K562 (cell line): ENCODE measurements around the gene DRAXIN. TPM values are rescaled to one million over a fixed set of nuclear protein-coding genes. Genes with fewer than 3 reads are reported as not detected.

ENCODE experiments used
- ATAC-seq: fragments of 200-7000 bp; cut with Tn5 transposase; 3 replicates; pipeline ENCODE4 v1.9.1; 2020; ENCODE audit warnings: moderate library complexity
- BruUV-seq: library from RNA; stranded (reverse); fragments of 400-500 nt; replicated peaks from 2 replicates; lab custom pipeline; 2021; lab: Mats Ljungman, UMichigan
- CTCF ChIA-PET: fragments of 300-600 bp; formaldehyde crosslinking; extraction: SDS; loops from one replicate; lab custom pipeline; 2021; ENCODE audit warnings: low intra/inter-chr PET ratio; lab: Yijun Ruan, JAX
- POLR2A ChIA-PET: fragments of 300-600, 350-650 bp; sonication (Branson Sonifier 250); formaldehyde crosslinking; extraction: SDS; loops from one replicate; lab custom pipeline; 2021; ENCODE audit warnings: antibody characterized with exemption, inconsistent platforms; lab: Yijun Ruan, JAX
- DNase-seq, 4 experiments: peaks; one replicate each; pipeline versions ENCODE4 v3.0.0 to v3.0.0-alpha.2; 2011 to 2018; ENCODE audit warnings: low spot score in 3 of 4, mixed read lengths in 3 of 4; ENCODE audit errors: extremely low read depth in 1 of 4
- FAIRE-seq: peaks from 2 replicates; lab custom pipeline; 2011; peaks lifted over from hg19 to GRCh38; lab: Jason Lieb, UNC
- H2AFZ ChIP-seq: 2 replicates; pipeline ENCODE4 v1.6.0; 2011; ENCODE audit warnings: low read depth, low read length, control low read depth, inconsistent platforms
- H3K27ac ChIP-seq: fragments of 200-600 bp; 3 replicates; pipeline ENCODE4 v1.8.0; 2011; ENCODE audit warnings: low read depth, mild to moderate bottlenecking, control low read depth, inconsistent platforms, low read length, moderate library complexity, mixed read lengths; ENCODE audit errors: extremely low read depth
- H3K27me3 ChIP-seq, 2 experiments: fragments of 300-600 bp in 1 of 2; 2 replicates in 1 of 2; 3 replicates in 1 of 2; pipeline versions ENCODE4 v1.6.0 to v1.8.0; 2011; ENCODE audit warnings: inconsistent platforms in 2 of 2, low read length in 2 of 2, mild to moderate bottlenecking in 1 of 2, mixed read lengths in 1 of 2, moderate library complexity in 1 of 2; ENCODE audit not compliant: control insufficient read depth in 2 of 2, insufficient read depth in 2 of 2
- H3K36me3 ChIP-seq: fragments of 300-600 bp; 3 replicates; pipeline ENCODE4 v1.8.0; 2011; ENCODE audit warnings: mild to moderate bottlenecking, low read length, inconsistent platforms; ENCODE audit not compliant: control insufficient read depth, insufficient read depth
- H3K4me1 ChIP-seq, 2 experiments: fragments of 200-600 bp in 1 of 2; replicated peaks in 1 of 2; 2 replicates in 1 of 2; 3 replicates in 1 of 2; pipeline versions ENCODE4 v1.5.1 to v1.8.0; 2011; ENCODE audit warnings: inconsistent platforms in 2 of 2, low read length in 2 of 2, mild to moderate bottlenecking in 1 of 2, mixed read lengths in 1 of 2, moderate library complexity in 1 of 2; ENCODE audit not compliant: control insufficient read depth in 2 of 2, insufficient read depth in 2 of 2
- H3K4me2 ChIP-seq: 2 replicates; pipeline ENCODE4 v1.6.1; 2011; ENCODE audit warnings: low read length, control low read depth, inconsistent platforms, mixed read lengths; ENCODE audit not compliant: insufficient read depth
- H3K4me3 ChIP-seq: fragments of 200-600 bp; sonication (generic), shearing (Covaris generic); 2 replicates; pipeline ENCODE4 v1.5.1; 2016; ENCODE audit warnings: control low read depth, inconsistent platforms
- H3K79me2 ChIP-seq: fragments of 200-600 bp; 3 replicates; pipeline ENCODE4 v1.8.0; 2011; ENCODE audit warnings: low read length, inconsistent platforms; ENCODE audit not compliant: control insufficient read depth, insufficient read depth
- H3K9ac ChIP-seq, 2 experiments: 2 replicates each; pipeline versions ENCODE4 v1.6.0 to v1.6.1; 2011; ENCODE audit warnings: low read depth in 2 of 2, low read length in 2 of 2, control low read depth in 1 of 2, inconsistent platforms in 1 of 2, mild to moderate bottlenecking in 1 of 2, mixed read lengths in 1 of 2; ENCODE audit not compliant: insufficient read depth in 1 of 2
- H3K9me1 ChIP-seq: one replicate; pipeline ENCODE4 v1.6.0; 2011; ENCODE audit warnings: inconsistent platforms, mild to moderate bottlenecking, low read length, moderate library complexity; ENCODE audit not compliant: control insufficient read depth, insufficient read depth
- H3K9me3 ChIP-seq: replicated peaks from 2 replicates; pipeline ENCODE4 v1.5.1; 2011; ENCODE audit warnings: low read depth, low read length, inconsistent platforms; ENCODE audit not compliant: control insufficient read depth, insufficient read depth
- H4K20me1 ChIP-seq: replicated peaks from 2 replicates; pipeline ENCODE4 v1.6.1; 2011; ENCODE audit warnings: low read length, inconsistent platforms, mixed read lengths; ENCODE audit not compliant: control insufficient read depth, insufficient read depth
- BDP1 ChIP-seq: IDR thresholded peaks from 3 replicates; pipeline ENCODE4 v1.6.1; 2011; ENCODE audit not compliant: insufficient read length, insufficient read depth
- CTBP1 ChIP-seq: fragments of 450-650 bp; IDR thresholded peaks from 2 replicates; pipeline ENCODE4 v1.6.1; 2016; ENCODE audit warnings: borderline replicate concordance
- HDAC3 ChIP-seq: fragments of 450-650 bp; IDR thresholded peaks from 2 replicates; pipeline ENCODE4 v1.6.1; 2018; ENCODE audit warnings: borderline replicate concordance, mild to moderate bottlenecking, moderate library complexity; ENCODE audit not compliant: partially characterized antibody
- NCOA4 ChIP-seq: fragments of 450-650 bp; IDR thresholded peaks from 2 replicates; pipeline ENCODE4 v1.6.1; 2018; ENCODE audit warnings: mild to moderate bottlenecking; ENCODE audit not compliant: partially characterized antibody
- TEAD4 ChIP-seq, 2 experiments: sonication (generic) in 1 of 2; formaldehyde crosslinking in 1 of 2; IDR thresholded peaks; 2 replicates each; pipeline versions ENCODE4 v1.6.1 to v1.8.0; 2012 to 2022; ENCODE audit warnings: borderline replicate concordance in 1 of 2, inconsistent platforms in 1 of 2, low read length in 1 of 2, mild to moderate bottlenecking in 1 of 2, missing genetic modification reagents in 1 of 2
- XRCC3 ChIP-seq: fragments of 450-650 bp; IDR thresholded peaks from 2 replicates; pipeline ENCODE4 v1.6.1; 2017; ENCODE audit warnings: mild to moderate bottlenecking, moderate library complexity
- ZFX ChIP-seq: sonication (generic); formaldehyde crosslinking; IDR thresholded peaks from 2 replicates; pipeline ENCODE4 v1.8.0; 2022; ENCODE audit warnings: mild to moderate bottlenecking, missing genetic modification reagents, moderate library complexity
- ZNF318 ChIP-seq, 2 experiments: fragments of 450-650 bp; IDR thresholded peaks; 2 replicates each; pipeline ENCODE4 v1.6.1; 2016; ENCODE audit warnings: mild to moderate bottlenecking in 2 of 2, borderline replicate concordance in 1 of 2, low read depth in 1 of 2, moderate library complexity in 1 of 2
- ZNF699 ChIP-seq: fragments of 250-450 bp; sonication (Bioruptor Pico); IDR thresholded peaks from 2 replicates; pipeline ENCODE4 v1.8.0; 2021; ENCODE audit warnings: mild to moderate bottlenecking, moderate library complexity; ENCODE audit not compliant: insufficient replicate concordance
- WGBS: fragments of 100-300 bp; shearing (Covaris generic); methylation state at CpG from one replicate; pipeline ENCODE4 v1.1.6; 2016; ENCODE audit warnings: low coverage, mixed read lengths; ENCODE audit not compliant: insufficient coverage; ENCODE audit errors: missing lambda C conversion rate; 5-methylcytosine and 5-hydroxymethylcytosine counted together
- in situ Hi-C: fragments of 300-500 bp; cut with MboI; formaldehyde crosslinking; loops from 4 replicates; pipeline ENCODE4 v1.15.0; 2018; ENCODE audit warnings: inconsistent platforms, mixed read lengths
- intact Hi-C: fragments of 100-400 bp; cut with micrococcal nuclease; formaldehyde crosslinking; loops from 2 replicates; pipeline ENCODE4 v1.14.2; 2022
- polyA plus RNA-seq, 8 experiments: library from polyadenylated mRNA; depleted of rRNA in 4 of 8; stranded (reverse) in 5 of 8; unstranded in 3 of 8; fragments of >200 nt; fragmentation: Nextera tagmentation in 2 of 8; fragmentation: Illumina TruSeq in 1 of 8; extraction: Ambion mirVana in 2 of 8; extraction: Trizol in 1 of 8; gene quantifications; 2 replicates each; pipeline versions ENCODE4 v1.2.1 to v1.2.3, GENCODE V29; 2011 to 2014; ENCODE audit warnings: inconsistent platforms in 1 of 8, missing spikeins in 1 of 8
- total RNA-seq, 7 experiments: library from RNA; depleted of rRNA in 6 of 7; stranded (reverse); fragments of >200 nt in 6 of 7; fragmentation: Illumina TruSeq in 2 of 7; extraction: Trizol in 2 of 7; gene quantifications; 2 replicates each; pipeline versions ENCODE4 v1.2.1 to v1.2.3, GENCODE V29; 2011 to 2021; ENCODE audit warnings: low replicate concordance in 1 of 7
- TF ChIP-seq, protein P1 (sequence below): fragments of 250-450 bp; sonication (Bioruptor Pico); IDR thresholded peaks from 2 replicates; pipeline ENCODE4 v1.8.0; 2022; ENCODE audit warnings: moderate library complexity, mild to moderate bottlenecking, inconsistent platforms

Gene DRAXIN
- total and polyA plus RNA-seq, 9 of the 15 experiments (the other 6 are each of a cell fraction or from before 2014, with no cell fraction given), result 0.01 to 0.04 (median 0.01) TPM; not detected in 6

DNA sequence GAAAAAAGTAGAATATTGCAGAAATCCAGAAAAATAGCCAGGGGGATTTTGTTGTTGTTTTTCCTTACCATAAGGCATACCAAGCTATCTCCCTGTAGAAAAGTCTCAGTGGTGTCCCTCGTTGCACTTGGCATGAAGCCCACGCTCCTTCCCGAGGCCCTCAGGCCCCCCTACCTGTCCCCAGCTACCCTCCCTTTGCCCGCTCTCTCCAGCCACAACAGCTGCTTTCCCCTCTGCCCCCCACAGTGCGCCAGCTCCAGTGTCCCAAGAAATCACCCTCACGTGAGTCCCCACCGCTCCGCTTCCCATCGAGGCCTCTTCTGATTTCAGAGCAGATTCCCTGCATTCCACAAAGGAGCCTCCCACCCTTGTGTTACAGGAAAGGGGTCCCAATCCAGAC is 52.8 kb downstream of the DRAXIN start:
- no peaks in the 10 kb centered on the region for H3K27me3 ChIP-seq
- H3K9me3 ChIP-seq, result no peaks in the 10 kb centered on the region
- CTCF ChIA-PET, result no interaction called here
- 86% methylated on average over 9 of the region's 9 CpGs for WGBS
- no peak for ATAC-seq
- DNase-seq, result no peak
- peaks cover 35% of the 10 kb centered on the region; the same call in 2 of the 3 replicates for H3K36me3 ChIP-seq
- no peaks in the 10 kb centered on the region for H4K20me1 ChIP-seq
- no peak overlapping the region for H3K4me2 ChIP-seq
- no peak overlapping the region for H3K4me3 ChIP-seq
- TF ChIP-seq ZNF699 (CRISPR knock-in tag) (no peak), BDP1 (no peak), HDAC3 (no peak), ZNF318 (IDR thresholded peaks at IDR 0.05; ENCODE audit: borderline replicate concordance in 1 of 2, low read depth in 1 of 2) (no peak), CTBP1 (no peak), ZFX (CRISPR knock-in tag) (no peak), NCOA4 (no peak), TEAD4 (IDR thresholded peaks at IDR 0.05; ENCODE audit: low read length) (no peak), TEAD4 (CRISPR knock-in tag; IDR thresholded peaks at IDR 0.05; ENCODE audit: borderline replicate concordance) (no peak), XRCC3 (no peak)
- TF ChIP-seq, protein P1, sequence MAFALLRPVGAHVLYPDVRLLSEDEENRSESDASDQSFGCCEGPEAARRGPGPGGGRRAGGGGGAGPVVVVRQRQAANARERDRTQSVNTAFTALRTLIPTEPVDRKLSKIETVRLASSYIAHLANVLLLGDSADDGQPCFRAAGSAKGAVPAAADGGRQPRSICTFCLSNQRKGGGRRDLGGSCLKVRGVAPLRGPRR (CRISPR knock-in tag), result no peak
- H3K27ac ChIP-seq, result no peak overlapping the region
- peaks cover 38 to 60% of the 10 kb centered on the region in 2 experiments for H3K4me1 ChIP-seq
- no peak for FAIRE-seq
- no peak overlapping the region for H2AFZ ChIP-seq
- peak overlapping the region in 1 of 2 experiments; percentile 47; a peak in 2 of 4 replicates for H3K9ac ChIP-seq
- H3K79me2 ChIP-seq, result peaks cover 25% of the 10 kb centered on the region
- BruUV-seq, result no TSS peak
- in situ Hi-C loops (no loop called here), intact Hi-C loops (no loop called here)
- no peaks in the 10 kb centered on the region for H3K9me1 ChIP-seq
- POLR2A ChIA-PET, result interaction anchor here (0.9 to 1.1 kb wide), 3 partner anchors 8 to 46 kb away, joined by 4 to 5 read pairs (median 4); no protein-coding TSS in a partner anchor
